NAMALWA (cell line): Measurements from ENCODE around the gene MOCS2.
"Not testable (repeated sequence)": the region's sequence is repeated elsewhere in the genome, so short reads cannot be mapped to it uniquely, and the experiment has no call there.

Experiments
- DNase-seq: peaks from one replicate; pipeline ENCODE4 v3.0.0-alpha.2; 2015; ENCODE audit warnings: low spot score

MOCS2 gene

GRCh38 chr5:53109443-53110127, at the start of gene MOCS2:
Gene MOCS2, minus strand, starts transcription at chr5:53109757. Its CDS starts 2,583 bp downstream, at chr5:53107174.
- DNase-seq, result peak; percentile 92

GRCh38 chr5:53151713-53152458, 42.3 kb upstream of the MOCS2 start:
- DNase-seq, result no peak

GRCh38 chr5:53133020-53133419, 23.5 kb upstream of the MOCS2 start:
- DNase-seq, result no peak

- DNase-seq, result no peak
These were observed 20.7 kb upstream of the MOCS2 start for GRCh38 chr5:53130266-53130665.

- DNase-seq, result no peak
These were observed 18.9 kb upstream of the MOCS2 start for GRCh38 chr5:53128481-53128880.

- DNase-seq, result no peak
These were observed 17.6 kb upstream of the MOCS2 start for GRCh38 chr5:53127107-53127506.

- DNase-seq, result no peak
These were observed 17.0 kb upstream of the MOCS2 start for GRCh38 chr5:53126521-53126920.

GRCh38 chr5:53123702-53124101, 14.1 kb upstream of the MOCS2 start:
- DNase-seq, result peak; percentile 34

GRCh38 chr5:53120165-53120564, 10.6 kb upstream of the MOCS2 start:
- no peak for DNase-seq

GRCh38 chr5:53118879-53119278, 9.3 kb upstream of the MOCS2 start:
- DNase-seq, result no peak

GRCh38 chr5:53116597-53116996, 7.0 kb upstream of the MOCS2 start:
- DNase-seq, result no peak

GRCh38 chr5:53114988-53115387, 5.4 kb upstream of the MOCS2 start:
- peak; percentile 42 for DNase-seq

- no peak for DNase-seq
These were observed 4.4 kb upstream of the MOCS2 start for GRCh38 chr5:53113947-53114346.

GRCh38 chr5:53112909-53113308, 3.4 kb upstream of the MOCS2 start:
- no peak for DNase-seq

- not testable (repeated sequence) for DNase-seq
These were observed 2.8 kb upstream of the MOCS2 start for GRCh38 chr5:53112307-53112706.

GRCh38 chr5:53111139-53111538, 1.6 kb upstream of the MOCS2 start:
- no peak for DNase-seq

- DNase-seq, result peak; percentile 12
These were observed 599 bp upstream of the MOCS2 start for GRCh38 chr5:53110156-53110555.

GRCh38 chr5:53109056-53109442, 508 bp downstream of the MOCS2 start:
- DNase-seq, result no peak

GRCh38 chr5:53105611-53106300, 3.8 kb downstream of the MOCS2 start:
- DNase-seq, result no peak

GRCh38 chr5:53100606-53101005, 9.0 kb downstream of the MOCS2 start:
- no peak for DNase-seq

GRCh38 chr5:53099546-53099945, 10.0 kb downstream of the MOCS2 start:
- DNase-seq, result no peak

- DNase-seq, result peak; percentile 79
These were observed 13.5 kb downstream of the MOCS2 start for GRCh38 chr5:53095931-53096525.

- DNase-seq, result no peak
These were observed 14.3 kb downstream of the MOCS2 start for GRCh38 chr5:53095217-53095616.
